ENCODE data around the gene CDC73. TPM values are rescaled to one million over a fixed set of nuclear protein-coding genes. Genes with fewer than 3 reads are reported as not detected.

Gene CDC73
- total and polyA plus RNA-seq, 11 donors: 8.3 to 57.3 (median 50.6) TPM

DNA sequence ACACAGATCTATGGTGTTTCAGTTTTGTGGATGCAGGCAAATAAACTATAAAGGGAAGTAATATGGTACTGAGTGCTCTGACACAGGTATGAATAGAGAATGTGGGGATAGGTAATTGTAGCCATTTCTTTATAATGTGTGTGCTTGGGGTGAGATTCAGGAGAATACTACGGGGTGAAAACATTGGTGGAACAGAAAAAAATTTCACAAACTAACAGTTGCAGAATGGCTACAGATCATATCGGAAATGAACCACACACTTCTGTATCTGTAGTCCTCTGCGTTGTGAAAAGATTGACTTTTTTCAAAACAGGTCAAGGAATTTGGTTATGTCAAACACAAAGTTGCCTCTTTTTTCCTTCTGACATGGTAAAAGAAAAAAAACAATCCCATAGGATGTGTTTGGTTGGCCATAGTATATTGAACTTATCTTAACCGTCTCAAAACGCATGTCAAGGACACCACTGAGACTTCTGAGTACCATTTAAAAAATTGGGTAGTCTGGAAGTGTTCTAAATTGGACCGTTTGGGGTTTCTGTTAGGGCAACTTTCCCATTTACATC is 1.1 kb upstream of the CDC73 start:
- DNase-seq: no peak
- 62 to 74% (median 70%) methylated on average over 6 of the region's 6 CpGs for WGBS, 4 donors
- ATAC-seq: no peak
- TF ChIP-seq, protein P1, sequence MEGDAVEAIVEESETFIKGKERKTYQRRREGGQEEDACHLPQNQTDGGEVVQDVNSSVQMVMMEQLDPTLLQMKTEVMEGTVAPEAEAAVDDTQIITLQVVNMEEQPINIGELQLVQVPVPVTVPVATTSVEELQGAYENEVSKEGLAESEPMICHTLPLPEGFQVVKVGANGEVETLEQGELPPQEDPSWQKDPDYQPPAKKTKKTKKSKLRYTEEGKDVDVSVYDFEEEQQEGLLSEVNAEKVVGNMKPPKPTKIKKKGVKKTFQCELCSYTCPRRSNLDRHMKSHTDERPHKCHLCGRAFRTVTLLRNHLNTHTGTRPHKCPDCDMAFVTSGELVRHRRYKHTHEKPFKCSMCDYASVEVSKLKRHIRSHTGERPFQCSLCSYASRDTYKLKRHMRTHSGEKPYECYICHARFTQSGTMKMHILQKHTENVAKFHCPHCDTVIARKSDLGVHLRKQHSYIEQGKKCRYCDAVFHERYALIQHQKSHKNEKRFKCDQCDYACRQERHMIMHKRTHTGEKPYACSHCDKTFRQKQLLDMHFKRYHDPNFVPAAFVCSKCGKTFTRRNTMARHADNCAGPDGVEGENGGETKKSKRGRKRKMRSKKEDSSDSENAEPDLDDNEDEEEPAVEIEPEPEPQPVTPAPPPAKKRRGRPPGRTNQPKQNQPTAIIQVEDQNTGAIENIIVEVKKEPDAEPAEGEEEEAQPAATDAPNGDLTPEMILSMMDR (IDR thresholded peaks at IDR 0.05): no peak
- no peak for TF ChIP-seq POLR2A (IDR thresholded peaks at IDR 0.05)
- Histone ChIP-seq H3K9me3 (no peaks in the 10 kb centered on the region), H3K27me3 (no peaks in the 10 kb centered on the region), H3K4me1 (peaks cover 7 to 33% (median 25%) of the 10 kb centered on the region in 12 donors), H3K27ac (peak overlapping the region in 1 of 12 donors; percentile 95), H3K36me3 (peaks cover 0 to 10% (median 5%) of the 10 kb centered on the region in 9 donors), H3K4me3 (peak overlapping the region in 8 of 12 donors; percentile 60 to 89 (median 78))
- intact Hi-C loops (cut with DNase I): loop anchor here (1.0 to 10.0 kb wide), 7 partner anchors 15 to 646 kb away; partner anchors contain the start of genes GLRX2 (in 5 of the 10), RO60 (in 5 of the 10), UCHL5 (in 5 of the 10) and RGS2 (in 4 of the 10)

DNA sequence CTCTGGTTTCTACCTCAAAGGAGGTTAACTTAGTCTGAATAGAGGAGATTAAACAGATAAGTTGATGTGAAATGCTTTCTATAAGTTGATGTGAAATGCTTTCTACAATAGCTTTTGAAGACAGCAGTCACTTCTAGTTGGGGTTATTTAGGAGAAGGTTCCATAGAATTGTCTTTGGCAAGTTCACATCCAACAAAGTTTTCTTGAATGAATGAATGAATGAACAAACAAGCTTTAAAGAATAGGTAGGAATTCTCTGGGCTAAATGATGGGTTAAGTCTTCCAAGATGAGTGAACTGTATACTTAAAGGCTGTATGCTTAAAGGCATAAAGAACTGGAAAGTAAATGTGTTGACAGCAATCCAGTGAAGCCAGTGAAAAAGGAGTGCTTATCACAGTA is 1.9 kb downstream of the CDC73 start:
- no peak for DNase-seq
- Histone ChIP-seq H3K9me3 (no peaks in the 10 kb centered on the region), H3K27ac (no peak overlapping the region), H3K36me3 (peaks cover 0 to 35% (median 27%) of the 10 kb centered on the region in 9 donors), H3K27me3 (no peaks in the 10 kb centered on the region), H3K4me3 (peak overlapping the region in 7 of 12 donors; percentile 60 to 89 (median 84)), H3K4me1 (peaks cover 4 to 53% (median 25%) of the 10 kb centered on the region in 12 donors)
- TF ChIP-seq, protein P1 (IDR thresholded peaks at IDR 0.05): no peak
- TF ChIP-seq POLR2A (IDR thresholded peaks at IDR 0.05): no peak
- intact Hi-C loops (cut with DNase I): loop anchor here in 9 of 10 donors (2.0 to 10.0 kb wide), 6 partner anchors 19 to 649 kb away; partner anchors contain the start of genes RO60 (in 5 of the 9), UCHL5 (in 5 of the 9), RGS2 (in 4 of the 9) and GLRX2 (in 2 of the 9)
- no peak for ATAC-seq

DNA sequence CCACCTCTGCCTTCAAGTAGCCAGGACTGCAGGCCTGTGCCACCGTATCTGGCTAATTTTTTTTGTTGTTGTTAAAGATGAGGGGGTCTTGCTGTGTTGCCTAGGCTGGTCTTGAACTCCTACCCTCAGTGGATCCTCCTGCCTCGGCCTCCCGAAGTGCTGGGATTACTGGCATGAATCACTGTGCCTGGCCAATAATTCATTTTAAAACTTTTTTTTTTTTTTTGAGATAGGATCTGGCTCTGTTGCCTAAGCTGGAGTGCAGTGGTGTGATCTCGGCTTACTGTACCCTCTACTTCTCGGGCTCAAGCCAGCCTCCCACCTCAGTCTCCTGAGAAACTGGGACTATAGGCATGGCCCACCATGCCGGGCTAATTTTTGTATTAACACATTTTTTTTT is 3.5 kb downstream of the CDC73 start:
- WGBS, 4 donors: 90 to 93% (median 92%) methylated on average over 6 of the region's 6 CpGs
- H3K9me3 ChIP-seq: no peaks in the 10 kb centered on the region
- no peaks in the 10 kb centered on the region for H3K27me3 ChIP-seq
- TF ChIP-seq, protein P1 (IDR thresholded peaks at IDR 0.05): no peak
- TF ChIP-seq POLR2A (IDR thresholded peaks at IDR 0.05): no peak
- intact Hi-C loops (cut with DNase I): loop anchor here in 3 of 10 donors (10.0 kb wide), 1 partner anchor 651 kb away; no protein-coding TSS in a partner anchor
- peaks cover 4 to 53% (median 25%) of the 10 kb centered on the region in 12 donors for H3K4me1 ChIP-seq
- H3K36me3 ChIP-seq: peaks cover 0 to 51% (median 40%) of the 10 kb centered on the region in 9 donors
- no peak for DNase-seq
- H3K27ac ChIP-seq: no peak overlapping the region
- no peak overlapping the region for H3K4me3 ChIP-seq
- no peak for ATAC-seq

- WGBS, 4 donors: 92 to 98% (median 95%) methylated on average over 2 of the region's 2 CpGs
- peaks cover 0 to 86% (median 72%) of the 10 kb centered on the region in 9 donors for H3K36me3 ChIP-seq
- H3K4me3 ChIP-seq: no peak overlapping the region
- DNase-seq (no peak), ATAC-seq (no peak)
- H3K4me1 ChIP-seq: peaks cover 0 to 23% (median 4%) of the 10 kb centered on the region in 12 donors
- no peak for TF ChIP-seq POLR2A (IDR thresholded peaks at IDR 0.05)
- TF ChIP-seq, protein P1 (IDR thresholded peaks at IDR 0.05): no peak
- no peaks in the 10 kb centered on the region for H3K27me3 ChIP-seq
- intact Hi-C loops (cut with DNase I): no loop called here
- no peak overlapping the region for H3K27ac ChIP-seq
- H3K9me3 ChIP-seq: no peaks in the 10 kb centered on the region
Measured at GRCh38 chr1:193131266-193131860, 9.5 kb downstream of the CDC73 start.

Data from heart left ventricle (tissue), 16 donors.